Measurements from ENCODE around the gene FUCA1.
"Not testable (repeated sequence)": the region's sequence is repeated elsewhere in the genome, so short reads cannot be mapped to it uniquely, and the experiment has no call there.

FUCA1 gene

GRCh38 chr1:23837908-23838307 lies 30.2 kb downstream of the FUCA1 start:
- no peak for DNase-seq (ENCODE audit: low read depth)

GRCh38 chr1:23836037-23836436 lies 32.1 kb downstream of the FUCA1 start:
- DNase-seq (ENCODE audit: low read depth): no peak

DNA sequence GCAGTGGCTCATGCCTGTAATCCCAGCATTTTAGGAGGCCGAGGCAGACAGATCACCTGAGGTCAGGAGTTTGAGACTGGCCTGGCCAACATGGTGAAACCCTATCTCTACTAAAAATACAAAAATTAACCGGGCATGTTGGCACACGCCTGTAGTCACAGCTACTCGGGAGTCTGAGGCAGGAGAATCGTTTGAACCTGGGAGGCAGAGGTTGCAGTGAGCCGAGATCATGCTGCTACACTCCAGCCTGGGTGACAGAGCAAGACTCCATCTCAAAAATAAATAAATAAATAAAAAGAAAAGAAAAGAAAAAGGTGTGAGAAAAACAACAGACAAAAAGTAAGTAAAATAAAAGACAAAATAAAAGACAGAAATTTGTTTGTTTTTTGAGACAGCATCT lies 33.9 kb downstream of the FUCA1 start:
- DNase-seq (ENCODE audit: low read depth): not testable (repeated sequence)

GRCh38 chr1:23827717-23828116 lies 40.4 kb downstream of the FUCA1 start:
- DNase-seq (ENCODE audit: low read depth): no peak

DNA sequence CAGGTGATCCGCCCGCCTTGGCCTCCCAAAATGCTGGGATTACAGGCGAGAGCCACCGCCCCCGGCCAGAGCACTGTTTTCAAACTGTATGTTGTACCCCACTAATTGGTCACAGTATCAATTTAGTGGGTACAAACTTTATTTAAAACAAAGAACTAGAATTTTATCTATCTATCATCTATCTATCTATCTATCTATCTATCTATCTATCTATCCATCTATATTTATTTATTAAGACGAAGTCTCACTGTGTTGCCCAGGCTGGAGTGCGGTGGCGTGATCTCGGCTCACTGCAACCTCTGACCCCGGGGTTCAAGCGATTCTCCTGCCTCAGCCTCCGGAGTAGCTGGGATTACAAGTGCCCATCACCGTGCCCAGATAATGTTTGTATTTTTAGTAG lies 41.5 kb downstream of the FUCA1 start:
- DNase-seq (ENCODE audit: low read depth): not testable (repeated sequence)

DNA sequence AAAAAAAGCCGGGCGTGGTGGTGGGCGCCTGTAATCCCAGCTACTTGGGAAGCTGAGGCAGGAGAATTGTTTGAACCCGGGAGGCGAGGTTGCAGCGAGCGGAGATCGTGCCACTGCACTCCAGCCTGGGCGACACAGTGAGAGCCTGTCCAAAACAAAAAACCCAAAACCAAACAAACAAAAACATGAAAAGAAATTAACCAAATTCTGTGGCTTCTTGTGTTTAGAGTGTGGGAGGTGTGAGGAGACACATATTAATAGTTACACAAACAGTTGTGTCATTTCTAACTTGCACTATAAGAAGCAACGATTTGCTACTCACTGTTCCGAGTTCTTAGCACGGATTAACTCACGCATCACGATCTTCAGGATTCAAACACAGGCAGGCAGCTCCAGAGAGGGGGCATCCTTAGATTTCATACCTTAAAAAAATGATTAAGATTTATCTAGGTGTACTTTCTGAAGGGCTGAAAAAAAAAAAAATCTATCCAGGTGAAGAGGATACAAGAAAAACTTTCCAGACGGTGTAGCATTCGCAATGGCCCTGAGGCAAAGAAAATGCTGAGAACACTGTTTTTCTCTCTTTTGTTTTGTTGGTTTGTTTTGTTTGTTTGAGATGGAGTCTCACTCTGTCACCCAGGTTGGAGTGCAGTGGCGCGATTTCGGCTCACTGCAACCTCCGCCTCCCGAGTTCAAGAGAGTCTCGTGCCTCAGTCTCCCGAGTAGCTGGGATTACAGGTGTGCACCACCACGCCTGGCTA lies 42.1 kb downstream of the FUCA1 start:
- DNase-seq (ENCODE audit: low read depth): no peak

GRCh38 chr1:23825076-23825761 lies 42.9 kb downstream of the FUCA1 start, which contains the start of gene HMGCL:
Gene HMGCL, minus strand, starts transcription at chr1:23825429. Its CDS starts 14 bp downstream, at chr1:23825415.
- peak; percentile 71 for DNase-seq (ENCODE audit: low read depth)

DNA sequence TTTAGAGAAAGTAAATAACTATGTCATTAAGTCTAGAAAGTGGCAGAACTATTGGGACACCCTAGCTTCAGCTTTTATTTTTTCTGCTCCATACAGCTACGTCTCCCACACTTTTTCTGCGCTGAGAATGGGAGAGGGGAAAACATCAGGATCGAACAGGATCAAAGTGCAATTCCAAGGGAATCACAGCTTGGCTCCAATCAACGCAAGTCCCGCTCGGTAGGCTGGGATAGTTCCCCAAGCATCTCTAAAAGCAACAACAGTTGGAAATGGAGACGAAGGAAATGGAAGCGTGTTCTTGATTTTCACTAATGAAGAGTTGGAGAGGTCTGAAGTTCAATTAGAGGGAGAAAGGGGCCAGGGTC lies 43.4 kb downstream of the FUCA1 start:
- DNase-seq (ENCODE audit: low read depth): no peak

DNA sequence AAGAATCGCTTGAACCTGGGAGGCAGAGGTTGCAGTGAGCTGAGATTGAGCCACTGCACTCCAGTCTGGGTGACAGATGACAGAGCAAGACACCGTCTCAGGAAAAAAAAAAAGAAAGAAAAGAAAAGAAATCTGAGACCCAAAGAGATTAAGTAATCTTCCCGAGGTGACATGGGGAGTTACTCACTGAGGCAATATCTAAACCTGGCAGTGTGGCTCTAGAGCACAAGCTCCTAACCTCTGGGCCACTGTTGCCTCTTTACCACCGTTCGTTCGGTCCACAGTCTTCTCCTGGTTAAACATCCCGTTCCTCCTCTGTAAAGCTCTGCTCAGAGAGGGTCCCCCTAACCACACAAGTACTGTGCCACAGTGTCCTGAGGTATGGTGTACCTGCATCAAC lies 44.3 kb downstream of the FUCA1 start:
- DNase-seq (ENCODE audit: low read depth): no peak

DNA sequence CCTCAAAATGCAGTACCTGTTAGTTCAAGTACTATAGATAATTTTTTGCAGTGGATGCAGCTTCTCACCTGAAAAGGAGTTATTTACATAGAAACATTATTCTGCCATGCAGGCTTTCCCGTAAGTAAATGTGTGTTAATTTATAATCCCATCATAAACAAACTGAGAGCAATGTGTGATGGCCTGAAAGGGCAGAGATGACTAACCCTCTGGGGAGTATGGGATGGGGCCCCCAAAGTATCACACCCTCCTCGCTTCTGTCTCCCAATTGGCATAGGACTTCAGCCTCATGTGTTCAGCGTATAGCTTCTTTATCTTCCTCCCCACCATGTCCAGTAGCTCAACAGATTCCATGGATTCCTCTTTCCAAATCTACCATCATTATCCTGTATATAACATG lies 50.5 kb downstream of the FUCA1 start:
- no peak for DNase-seq (ENCODE audit: low read depth)

DNA sequence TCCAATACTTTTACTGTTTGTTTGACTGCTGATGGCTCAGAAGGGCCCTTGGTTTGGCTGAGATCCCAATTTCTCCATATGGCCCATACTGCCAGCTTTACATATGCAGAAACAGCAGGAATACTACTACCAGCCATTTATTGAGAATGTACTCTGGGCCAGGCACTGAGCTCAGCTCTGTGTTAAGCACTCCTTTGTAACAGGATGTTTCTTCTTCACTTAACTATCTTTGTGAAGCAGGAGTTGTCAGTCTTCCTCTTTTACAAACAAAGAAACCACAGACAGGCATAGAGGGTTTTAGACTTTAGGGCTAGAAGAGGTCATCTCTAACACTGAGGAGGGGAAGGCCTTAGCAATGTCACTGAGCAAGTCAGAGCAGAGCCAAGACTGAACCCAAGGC lies 51.2 kb downstream of the FUCA1 start:
- DNase-seq (ENCODE audit: low read depth): no peak

- DNase-seq (ENCODE audit: low read depth): no peak
Observed at GRCh38 chr1:23816361-23816760, 51.7 kb downstream of the FUCA1 start.

DNA sequence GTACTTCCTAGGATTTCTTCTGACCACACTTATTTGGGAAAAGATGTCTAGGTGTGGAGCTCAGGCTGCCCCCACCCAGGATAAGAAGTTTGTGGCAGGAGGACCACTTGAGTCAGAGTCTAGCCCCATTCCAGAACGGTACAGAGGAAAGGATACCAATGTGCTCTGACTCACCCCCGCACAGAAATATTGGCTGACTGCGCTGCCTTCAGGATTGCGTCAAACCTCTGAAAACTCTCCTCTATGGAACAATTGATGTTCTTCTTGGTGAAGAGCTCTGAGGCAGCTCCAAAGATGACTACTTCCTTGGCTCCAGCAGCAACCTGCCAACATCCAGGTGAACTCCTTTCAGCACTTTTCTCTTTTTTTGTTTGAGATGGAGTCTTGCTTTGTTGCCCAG lies 54.1 kb downstream of the FUCA1 start:
- DNase-seq (ENCODE audit: low read depth): no peak

GRCh38 chr1:23810818-23811540 lies 57.1 kb downstream of the FUCA1 start:
- DNase-seq (ENCODE audit: low read depth): no peak

DNA sequence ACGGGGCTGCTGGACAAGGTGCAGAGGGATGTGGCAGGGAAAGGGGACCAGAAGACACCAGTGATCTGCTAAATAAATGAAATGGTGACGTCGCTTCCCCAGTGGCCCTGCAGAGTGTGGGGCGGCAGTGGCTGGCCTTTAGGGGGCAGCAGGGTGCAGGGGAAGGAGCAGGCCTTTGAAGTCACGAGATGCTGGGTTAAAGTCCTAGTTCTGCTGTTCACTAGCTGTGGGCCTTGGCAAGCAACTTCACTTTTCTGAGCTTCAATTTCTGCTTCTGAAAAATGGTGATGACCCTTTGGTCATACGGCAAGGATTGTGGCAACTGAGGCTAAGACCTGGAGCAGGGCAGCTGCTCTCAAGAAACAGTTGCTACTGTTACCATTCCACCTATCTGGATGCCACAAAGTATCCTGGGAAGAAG lies 58.3 kb downstream of the FUCA1 start:
- DNase-seq (ENCODE audit: low read depth): no peak

DNA sequence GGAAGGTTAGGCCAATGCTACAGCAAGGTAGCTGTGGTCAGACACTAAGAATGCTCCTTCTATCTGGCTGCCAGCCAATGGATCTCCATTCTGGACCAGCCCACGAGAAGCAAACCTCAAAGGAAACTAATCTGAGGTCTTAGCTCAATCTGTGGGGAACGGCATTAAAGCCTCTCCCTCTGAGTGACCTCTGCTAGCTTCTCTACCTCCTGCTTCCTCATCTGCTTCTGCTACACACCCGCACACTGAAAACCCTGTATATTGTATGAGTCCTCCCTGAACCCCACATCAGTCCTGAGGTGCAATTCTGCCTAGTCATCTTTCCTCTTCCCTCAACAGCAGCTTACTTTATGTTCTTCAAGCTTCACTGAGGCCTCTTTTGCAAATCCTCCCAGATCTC lies 60.6 kb downstream of the FUCA1 start:
- no peak for DNase-seq (ENCODE audit: low read depth)

GRCh38 chr1:23806280-23806679 lies 61.8 kb downstream of the FUCA1 start:
- no peak for DNase-seq (ENCODE audit: low read depth)

GRCh38 chr1:23805025-23805424 lies 63.1 kb downstream of the FUCA1 start:
- no peak for DNase-seq (ENCODE audit: low read depth)

GRCh38 chr1:23804183-23804835 lies 63.8 kb downstream of the FUCA1 start:
- DNase-seq (ENCODE audit: low read depth): no peak

- no peak for DNase-seq (ENCODE audit: low read depth)
Observed at GRCh38 chr1:23803674-23804073, 64.4 kb downstream of the FUCA1 start.

DNA sequence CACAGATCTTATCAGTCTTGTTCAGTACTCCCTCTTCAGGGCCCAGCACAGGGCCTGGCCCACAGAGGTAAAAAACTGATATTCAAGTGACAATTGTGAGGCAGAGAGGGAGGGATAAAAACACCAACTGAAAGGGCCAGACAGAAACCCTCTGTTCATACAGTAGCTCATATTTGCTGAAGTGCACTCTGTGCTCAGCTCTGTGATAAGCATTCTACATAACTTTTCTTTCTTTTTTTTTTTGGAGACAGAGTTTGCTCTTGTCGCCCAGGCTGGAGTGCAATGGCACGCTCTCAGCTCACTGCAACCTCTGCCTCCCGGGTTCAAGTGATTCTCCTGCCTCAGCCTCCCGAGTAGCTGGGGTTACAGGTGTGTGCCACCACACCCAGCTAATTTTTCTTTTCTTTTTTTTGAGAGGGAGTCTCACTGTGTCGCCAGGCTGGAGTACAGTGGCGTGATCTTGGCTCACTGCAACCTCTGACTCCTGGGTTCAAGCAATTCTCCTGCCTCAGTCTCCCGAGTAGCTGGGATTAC lies 65.2 kb downstream of the FUCA1 start:
- not testable (repeated sequence) for DNase-seq (ENCODE audit: low read depth)

DNA sequence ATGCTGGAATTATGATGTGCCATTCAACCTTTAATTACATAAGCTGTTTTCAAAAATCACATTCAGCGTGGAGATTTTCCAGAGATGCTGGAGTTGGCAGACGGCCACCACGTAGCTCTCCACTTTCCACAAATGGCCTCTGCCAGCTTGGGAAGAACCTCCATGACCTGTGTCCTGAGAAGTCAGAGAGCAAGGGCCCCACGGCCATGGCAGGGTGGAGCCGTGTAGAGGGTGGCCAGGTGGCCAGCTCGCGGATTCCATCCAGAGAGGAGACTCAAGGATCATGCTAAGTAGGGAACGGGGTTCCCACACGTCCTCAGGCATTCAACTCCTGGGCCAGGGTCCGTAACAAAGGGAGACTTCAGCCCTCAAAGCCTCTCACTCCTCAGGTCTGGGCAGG lies 66.2 kb downstream of the FUCA1 start:
- DNase-seq (ENCODE audit: low read depth): no peak

All from GM04504 (cell line).